ENCODE results near the gene NEK6.

DNA sequence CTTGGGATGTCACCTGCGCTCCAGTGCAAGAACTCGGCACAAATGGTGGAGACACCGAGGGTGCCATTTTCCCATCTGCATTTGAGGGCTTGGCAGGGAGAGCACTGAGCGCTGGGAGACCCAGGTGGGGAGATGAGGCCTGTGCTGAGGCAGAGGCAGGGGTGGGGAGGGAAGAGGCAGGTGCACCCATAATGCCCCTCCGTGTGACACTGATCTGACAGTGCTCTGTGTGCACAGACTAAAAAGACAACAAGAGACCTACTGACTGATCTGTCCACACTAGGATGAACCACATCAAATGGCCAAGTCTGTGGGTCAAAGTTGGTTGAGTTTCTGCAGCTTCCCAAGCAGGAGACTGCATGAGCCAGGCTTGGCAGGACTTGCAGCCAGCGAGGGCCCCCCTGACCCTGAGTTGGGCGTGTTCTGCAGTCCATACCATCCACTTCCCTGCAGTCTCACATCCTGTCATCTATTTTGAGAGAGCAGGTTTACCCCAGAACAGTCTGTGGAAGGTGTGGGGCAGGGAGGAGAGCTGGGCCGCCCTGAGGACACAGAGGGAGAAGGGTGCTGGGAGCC, 41.9 kb downstream of the NEK6 start:
- TF ChIP-seq POLR2A (IDR thresholded peaks at IDR 0.05; ENCODE audit: low read length) (no peak), GATA1 (IDR thresholded peaks at IDR 0.05; ENCODE audit: low read depth, low read length) (no peak)
